ENCODE results near the gene TK1.

DNA sequence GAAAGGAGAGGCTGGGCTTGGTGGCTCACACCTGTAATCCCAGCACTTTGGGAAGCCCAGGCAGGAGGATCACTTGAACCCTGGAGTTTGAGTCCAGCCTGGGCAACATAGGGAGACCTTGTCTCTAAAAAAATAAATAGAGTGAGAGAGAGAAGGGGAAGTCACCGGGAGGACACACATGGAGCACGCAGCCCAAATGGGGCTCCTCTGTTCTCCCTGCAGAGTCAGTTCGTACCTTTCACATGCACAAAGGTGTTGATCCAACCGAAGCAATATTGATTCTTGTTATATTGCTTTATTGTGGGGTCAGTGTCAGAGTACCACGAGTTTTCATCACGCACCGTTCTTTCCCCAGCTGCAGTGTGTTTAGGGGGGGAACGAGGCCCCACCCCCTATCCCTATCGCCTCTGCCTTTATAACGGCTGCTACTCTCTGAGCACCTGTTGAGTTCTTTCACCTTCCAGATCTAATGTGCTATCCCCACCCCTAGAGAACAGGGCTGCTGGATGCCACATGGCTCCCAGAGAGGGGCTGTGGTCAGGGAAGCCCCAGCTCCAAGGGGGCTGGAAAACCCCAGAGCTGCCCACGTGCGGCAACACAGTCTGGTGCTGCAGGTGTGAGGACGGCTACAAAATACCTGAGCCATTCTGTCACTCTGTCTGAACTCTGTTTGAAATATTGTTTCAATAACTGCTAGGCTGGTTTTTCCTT is 43.6 kb upstream of the TK1 start:
- TF ChIP-seq, protein P1, sequence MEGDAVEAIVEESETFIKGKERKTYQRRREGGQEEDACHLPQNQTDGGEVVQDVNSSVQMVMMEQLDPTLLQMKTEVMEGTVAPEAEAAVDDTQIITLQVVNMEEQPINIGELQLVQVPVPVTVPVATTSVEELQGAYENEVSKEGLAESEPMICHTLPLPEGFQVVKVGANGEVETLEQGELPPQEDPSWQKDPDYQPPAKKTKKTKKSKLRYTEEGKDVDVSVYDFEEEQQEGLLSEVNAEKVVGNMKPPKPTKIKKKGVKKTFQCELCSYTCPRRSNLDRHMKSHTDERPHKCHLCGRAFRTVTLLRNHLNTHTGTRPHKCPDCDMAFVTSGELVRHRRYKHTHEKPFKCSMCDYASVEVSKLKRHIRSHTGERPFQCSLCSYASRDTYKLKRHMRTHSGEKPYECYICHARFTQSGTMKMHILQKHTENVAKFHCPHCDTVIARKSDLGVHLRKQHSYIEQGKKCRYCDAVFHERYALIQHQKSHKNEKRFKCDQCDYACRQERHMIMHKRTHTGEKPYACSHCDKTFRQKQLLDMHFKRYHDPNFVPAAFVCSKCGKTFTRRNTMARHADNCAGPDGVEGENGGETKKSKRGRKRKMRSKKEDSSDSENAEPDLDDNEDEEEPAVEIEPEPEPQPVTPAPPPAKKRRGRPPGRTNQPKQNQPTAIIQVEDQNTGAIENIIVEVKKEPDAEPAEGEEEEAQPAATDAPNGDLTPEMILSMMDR (IDR thresholded peaks at IDR 0.05) = no peak
- TF ChIP-seq POLR2A (IDR thresholded peaks at IDR 0.05) = no peak

All from body of pancreas (tissue), 4 donors.